Fibroblast of peridontal ligament (primary cell): ENCODE data around the gene PIP5K1A.

Source experiments
- DNase-seq: peaks from one replicate; pipeline ENCODE4 v3.0.0-alpha.2; 2010; ENCODE audit errors: extremely low read depth

PIP5K1A gene

GRCh38 chr1:151287767-151288500 is 89.6 kb downstream of the PIP5K1A start:
- no peak for DNase-seq

GRCh38 chr1:151288502-151288901 is 90.2 kb downstream of the PIP5K1A start:
- DNase-seq = no peak

DNA sequence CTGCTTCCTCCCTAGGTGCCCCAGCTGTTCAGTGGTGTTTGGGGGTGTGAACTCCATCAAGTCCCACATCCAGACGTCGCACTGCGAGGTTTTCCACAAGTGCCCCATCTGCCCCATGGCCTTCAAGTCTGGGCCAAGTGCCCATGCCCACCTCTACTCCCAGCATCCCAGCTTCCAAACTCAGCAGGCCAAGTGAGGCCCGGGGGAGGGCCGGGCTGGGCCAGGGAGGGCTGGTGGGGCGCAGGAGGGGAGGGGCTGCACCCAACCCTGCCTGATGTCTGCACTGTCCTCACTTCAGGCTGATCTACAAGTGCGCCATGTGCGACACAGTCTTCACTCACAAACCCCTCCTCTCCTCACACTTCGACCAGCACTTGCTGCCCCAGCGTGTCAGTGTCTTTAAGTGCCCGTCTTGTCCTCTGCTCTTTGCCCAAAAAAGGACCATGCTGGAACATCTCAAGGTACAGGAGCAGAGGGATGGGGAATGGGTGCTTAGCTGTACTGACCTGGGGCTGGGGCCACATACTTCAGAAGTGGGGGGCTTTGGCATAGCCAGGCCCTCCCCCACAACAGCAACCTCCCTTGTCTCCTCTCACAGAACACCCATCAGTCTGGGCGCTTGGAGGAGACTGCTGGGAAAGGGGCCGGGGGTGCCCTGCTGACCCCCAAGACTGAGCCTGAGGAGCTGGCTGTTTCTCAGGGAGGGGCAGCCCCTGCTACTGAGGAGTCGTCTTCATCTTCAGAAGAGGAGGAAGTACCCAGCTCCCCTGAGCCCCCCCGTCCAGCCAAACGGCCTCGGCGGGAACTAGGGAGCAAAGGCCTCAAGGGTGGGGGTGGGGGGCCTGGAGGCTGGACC is 91.0 kb downstream of the PIP5K1A start:
- no peak for DNase-seq

DNA sequence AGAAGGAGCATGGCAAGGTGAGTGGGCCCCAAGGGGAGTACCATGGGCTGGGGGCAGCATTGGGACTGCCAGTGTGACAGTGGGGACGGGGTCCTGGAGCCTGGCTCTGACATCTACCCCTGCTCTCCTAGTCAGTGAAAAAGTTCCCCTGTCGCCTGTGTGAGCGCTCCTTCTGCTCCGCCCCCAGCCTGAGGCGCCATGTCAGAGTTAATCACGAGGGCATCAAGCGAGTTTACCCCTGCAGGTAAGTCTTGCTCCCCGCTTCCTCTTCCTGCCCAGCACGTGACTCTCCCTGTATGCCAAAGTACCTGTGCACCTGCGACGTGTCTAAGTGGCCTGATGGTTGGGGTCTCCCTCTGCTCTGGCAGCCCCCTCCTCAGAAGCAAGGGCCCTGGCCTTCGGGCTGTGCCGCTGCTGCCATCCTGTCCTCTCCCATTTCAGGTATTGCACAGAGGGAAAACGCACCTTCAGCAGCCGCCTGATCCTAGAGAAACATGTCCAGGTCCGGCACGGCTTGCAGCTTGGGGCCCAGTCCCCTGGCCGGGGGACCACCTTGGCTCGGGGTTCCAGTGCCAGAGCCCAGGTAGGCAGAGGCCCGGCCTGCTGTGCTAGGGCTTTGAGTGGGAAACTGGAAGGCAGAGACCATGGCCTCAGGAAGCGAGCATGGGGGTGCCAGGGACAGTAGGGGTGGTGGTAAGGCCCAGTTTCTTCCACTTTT is 91.8 kb downstream of the PIP5K1A start:
- no peak for DNase-seq

DNA sequence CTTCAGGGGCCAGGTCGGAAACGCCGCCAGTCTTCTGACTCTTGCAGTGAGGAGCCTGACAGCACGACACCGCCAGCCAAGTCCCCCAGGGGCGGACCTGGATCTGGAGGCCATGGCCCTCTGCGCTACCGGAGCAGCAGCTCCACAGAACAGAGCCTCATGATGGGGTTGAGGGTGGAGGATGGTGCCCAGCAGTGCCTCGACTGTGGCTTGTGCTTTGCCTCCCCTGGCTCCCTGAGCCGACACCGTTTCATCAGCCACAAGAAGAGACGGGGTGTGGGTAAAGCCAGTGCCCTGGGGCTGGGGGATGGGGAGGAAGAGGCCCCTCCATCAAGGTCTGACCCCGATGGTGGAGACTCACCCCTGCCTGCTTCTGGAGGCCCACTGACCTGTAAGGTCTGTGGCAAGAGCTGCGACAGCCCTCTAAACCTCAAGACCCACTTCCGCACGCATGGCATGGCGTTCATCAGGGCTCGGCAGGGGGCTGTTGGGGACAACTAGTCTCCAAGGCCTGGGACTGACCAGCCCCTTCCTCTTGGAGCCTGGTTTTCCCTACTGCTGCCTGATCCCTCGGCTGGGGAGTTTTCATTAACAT is 92.5 kb downstream of the PIP5K1A start:
- DNase-seq = no peak

GRCh38 chr1:151292207-151293030 is 94.1 kb downstream of the PIP5K1A start:
- DNase-seq = no peak

GRCh38 chr1:151293093-151293492 is 94.7 kb downstream of the PIP5K1A start:
- no peak for DNase-seq

DNA sequence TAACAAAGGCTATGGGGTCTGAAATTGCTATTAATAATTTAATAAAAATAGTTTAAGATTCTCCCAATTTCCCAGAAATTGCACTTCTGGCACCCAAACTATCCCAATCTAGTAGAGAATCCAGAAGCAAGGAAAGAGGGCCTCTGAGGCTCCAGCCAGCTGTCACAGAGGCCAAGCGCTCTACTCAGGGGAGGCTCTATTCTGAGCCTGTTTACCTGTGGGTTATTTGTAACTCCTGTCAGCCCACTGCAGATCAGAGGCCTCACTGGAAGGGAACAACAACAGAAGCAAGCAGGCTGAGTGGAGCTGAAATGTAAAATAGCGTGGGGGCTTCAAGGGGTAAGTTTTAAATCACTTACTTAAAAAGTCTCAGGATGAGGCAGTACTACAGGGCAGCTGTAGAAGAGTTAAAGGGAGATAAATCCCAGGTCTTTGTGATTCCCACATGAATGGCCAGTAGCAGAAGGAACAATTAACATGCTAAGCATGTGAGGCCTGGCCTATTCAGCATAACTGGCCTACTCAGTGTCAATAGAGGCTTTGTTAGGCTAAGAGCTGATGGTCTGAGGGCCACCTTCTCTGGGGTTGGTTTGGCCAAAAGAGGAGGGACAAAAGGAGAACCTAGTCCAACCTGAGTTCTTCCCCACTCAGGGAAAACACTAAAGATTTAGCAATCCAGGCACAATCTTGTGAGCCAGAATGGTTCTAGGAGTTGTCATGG is 96.5 kb downstream of the PIP5K1A start:
- DNase-seq = no peak
